Omental fat pad (tissue), 4 donors: ENCODE data around the gene CMIP. TPM values are rescaled to one million over a fixed set of nuclear protein-coding genes. Genes with fewer than 3 reads are reported as not detected.

ENCODE experiments used
- ATAC-seq: fragments of 150-250 bp; one replicate; pipeline ENCODE4 v1.9.1; 2016; ENCODE audit warnings: mild to moderate bottlenecking, moderate library complexity; ENCODE audit not compliant: low FRiP score
- DNase-seq: peaks from one replicate; pipeline ENCODE4 v3.0.0-alpha.2; 2019; ENCODE audit warnings: low spot score
- CTCF ChIP-seq, 3 donors: fragments of 450-650 bp; IDR thresholded peaks; one replicate each; pipeline ENCODE4 v1.5.1; 2016 to 2017; ENCODE audit warnings: antibody characterized with exemption in 3 of 3, mild to moderate bottlenecking in 3 of 3, moderate library complexity in 2 of 3
- total RNA-seq, 4 donors: library from RNA; depleted of rRNA; stranded (reverse); fragments of >200 nt; gene quantifications; one replicate each; pipeline ENCODE4 v1.1.0, GENCODE V29; 2016

CMIP gene
- total RNA-seq, 4 donors from 2014 or later = 15.8 to 52.8 (median 32.0) TPM

GRCh38 chr16:81530296-81530721 is 85.7 kb downstream of the CMIP start:
- ATAC-seq (no peak), DNase-seq (no peak)
- TF ChIP-seq CTCF (IDR thresholded peaks at IDR 0.05) = no peak

GRCh38 chr16:81530814-81531213 is 86.2 kb downstream of the CMIP start:
- no peak for ATAC-seq
- no peak for TF ChIP-seq CTCF (IDR thresholded peaks at IDR 0.05)
- DNase-seq = no peak

GRCh38 chr16:81531419-81531821 is 86.8 kb downstream of the CMIP start:
- no peak for TF ChIP-seq CTCF (IDR thresholded peaks at IDR 0.05)
- ATAC-seq (no peak), DNase-seq (no peak)

- no peak for TF ChIP-seq CTCF (IDR thresholded peaks at IDR 0.05)
- DNase-seq (no peak), ATAC-seq (no peak)
Measured at GRCh38 chr16:81532491-81533174, 88.0 kb downstream of the CMIP start.

- ATAC-seq = no peak
- DNase-seq = no peak
- TF ChIP-seq CTCF (IDR thresholded peaks at IDR 0.05) = no peak
Measured at GRCh38 chr16:81533175-81533507, 88.5 kb downstream of the CMIP start.

- ATAC-seq = no peak
- DNase-seq = no peak
- no peak for TF ChIP-seq CTCF (IDR thresholded peaks at IDR 0.05)
Measured at GRCh38 chr16:81535679-81536360, 91.2 kb downstream of the CMIP start.

GRCh38 chr16:81536648-81537047 is 92.0 kb downstream of the CMIP start:
- TF ChIP-seq CTCF (IDR thresholded peaks at IDR 0.05) = no peak
- ATAC-seq = no peak

More at GRCh38 chr16:81536648-81537047, 92.0 kb downstream of the CMIP start:
- DNase-seq = no peak
